ENCODE data around the gene IKZF2. TPM values are rescaled to one million over a fixed set of nuclear protein-coding genes. Genes with fewer than 3 reads are reported as not detected.

The IKZF2 gene
- total RNA-seq, 1 donor from 2014 or later, result 0.86 TPM

DNA sequence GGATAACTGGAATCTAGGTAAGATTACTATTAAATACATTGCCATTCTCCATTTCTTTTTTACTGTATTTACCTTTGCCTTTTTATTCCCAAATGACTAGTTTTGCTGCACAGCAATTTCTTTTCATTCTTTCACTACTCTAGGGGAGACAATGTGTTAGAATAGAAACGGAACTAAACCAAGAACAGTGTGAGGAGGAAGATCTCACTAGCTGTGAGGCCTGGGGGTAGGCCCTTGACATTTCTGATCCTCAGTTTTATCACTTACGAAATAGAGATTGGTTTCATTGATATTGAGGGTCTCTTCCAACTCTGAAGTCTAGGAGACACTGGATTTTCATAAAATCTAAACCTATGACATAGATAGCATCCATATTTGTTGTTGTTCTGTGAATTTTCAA is 191.1 kb downstream of the IKZF2 start:
- TF ChIP-seq, protein P1, sequence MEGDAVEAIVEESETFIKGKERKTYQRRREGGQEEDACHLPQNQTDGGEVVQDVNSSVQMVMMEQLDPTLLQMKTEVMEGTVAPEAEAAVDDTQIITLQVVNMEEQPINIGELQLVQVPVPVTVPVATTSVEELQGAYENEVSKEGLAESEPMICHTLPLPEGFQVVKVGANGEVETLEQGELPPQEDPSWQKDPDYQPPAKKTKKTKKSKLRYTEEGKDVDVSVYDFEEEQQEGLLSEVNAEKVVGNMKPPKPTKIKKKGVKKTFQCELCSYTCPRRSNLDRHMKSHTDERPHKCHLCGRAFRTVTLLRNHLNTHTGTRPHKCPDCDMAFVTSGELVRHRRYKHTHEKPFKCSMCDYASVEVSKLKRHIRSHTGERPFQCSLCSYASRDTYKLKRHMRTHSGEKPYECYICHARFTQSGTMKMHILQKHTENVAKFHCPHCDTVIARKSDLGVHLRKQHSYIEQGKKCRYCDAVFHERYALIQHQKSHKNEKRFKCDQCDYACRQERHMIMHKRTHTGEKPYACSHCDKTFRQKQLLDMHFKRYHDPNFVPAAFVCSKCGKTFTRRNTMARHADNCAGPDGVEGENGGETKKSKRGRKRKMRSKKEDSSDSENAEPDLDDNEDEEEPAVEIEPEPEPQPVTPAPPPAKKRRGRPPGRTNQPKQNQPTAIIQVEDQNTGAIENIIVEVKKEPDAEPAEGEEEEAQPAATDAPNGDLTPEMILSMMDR (conservative IDR thresholded peaks at IDR 0.05; ENCODE audit: low read depth, low read length), result no peak
- no peak overlapping the region for H3K4me3 ChIP-seq (ENCODE audit: low read depth, low read length)
- DNase-seq (ENCODE audit: low read depth), result no peak

DNA sequence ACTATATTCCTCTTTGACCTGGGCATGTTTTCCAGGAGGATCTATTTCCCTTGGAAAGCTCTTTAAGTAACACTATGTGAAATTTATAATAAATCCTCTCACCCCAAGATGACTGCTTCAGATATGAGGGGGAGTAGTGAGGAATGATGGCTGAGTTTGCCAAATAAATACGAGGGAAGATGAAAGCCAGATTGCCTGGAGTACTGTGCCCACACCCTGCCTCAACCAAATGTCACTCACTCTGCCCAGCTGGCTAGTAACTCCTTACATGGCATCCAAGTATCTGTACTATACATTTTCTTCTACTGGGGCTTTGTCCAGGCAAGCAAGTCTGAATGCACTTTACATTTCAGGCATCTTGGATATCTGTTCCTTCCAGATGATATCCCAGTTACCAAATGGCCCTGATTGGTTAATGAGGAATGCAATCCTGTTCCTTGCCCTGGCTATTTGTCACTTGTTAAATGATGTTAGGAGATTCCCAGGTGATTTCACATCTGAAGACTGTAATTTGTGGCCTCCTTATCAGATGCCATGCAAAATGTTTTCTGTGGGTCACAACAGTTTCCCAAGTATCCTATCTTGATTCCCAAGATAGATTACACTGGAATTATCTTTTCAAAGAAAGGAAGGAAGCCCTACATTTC is 191.8 kb downstream of the IKZF2 start:
- TF ChIP-seq, protein P1 (conservative IDR thresholded peaks at IDR 0.05; ENCODE audit: low read depth, low read length), result no peak
- no peak overlapping the region for H3K4me3 ChIP-seq (ENCODE audit: low read depth, low read length)
- no peak for DNase-seq (ENCODE audit: low read depth)

DNA sequence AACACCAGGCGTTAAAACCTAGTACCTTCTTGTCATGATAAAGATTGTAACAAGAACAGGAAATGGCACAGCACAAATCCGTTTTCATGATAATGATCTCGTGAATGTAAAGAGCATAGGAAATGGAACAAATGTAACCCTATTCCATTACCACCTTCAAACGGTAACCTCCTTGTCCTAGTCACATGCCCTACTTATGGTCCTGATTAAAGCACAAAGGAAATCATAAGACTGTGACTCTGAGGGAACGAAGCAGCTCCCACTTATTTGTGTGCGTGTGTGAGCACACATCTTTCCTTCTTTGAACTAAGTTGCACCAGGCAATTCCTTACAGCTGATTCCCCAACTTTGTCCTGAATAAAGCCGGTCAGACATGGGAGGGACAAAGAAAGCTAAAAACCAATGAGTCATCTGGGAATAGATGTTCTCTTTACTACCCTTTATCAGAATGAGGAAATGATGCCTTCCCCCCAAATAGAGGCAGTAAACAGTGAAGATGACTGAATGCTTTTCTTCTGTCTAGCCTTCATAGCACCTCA is 192.6 kb downstream of the IKZF2 start:
- no peak overlapping the region for H3K4me3 ChIP-seq (ENCODE audit: low read depth, low read length)
- DNase-seq (ENCODE audit: low read depth), result no peak
- TF ChIP-seq, protein P1 (conservative IDR thresholded peaks at IDR 0.05; ENCODE audit: low read depth, low read length), result no peak

DNA sequence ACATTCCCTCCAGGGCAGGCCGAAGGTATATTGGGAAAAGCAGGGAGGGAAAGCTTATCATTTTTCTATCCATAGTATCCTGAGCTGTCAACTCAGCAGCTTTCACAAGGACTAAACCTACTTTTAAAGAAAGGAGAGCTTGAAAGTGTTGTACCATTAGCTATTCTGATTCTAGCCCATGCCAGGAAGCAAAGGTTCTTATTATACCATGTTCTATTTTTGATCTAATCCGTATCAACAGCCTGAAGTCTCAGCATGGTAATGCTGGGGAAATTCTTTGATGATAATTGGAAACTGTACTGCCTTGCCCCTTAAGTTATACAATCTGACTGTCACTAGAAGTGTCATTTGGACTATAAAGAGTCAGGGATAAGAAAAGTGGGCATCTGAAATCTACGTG is 193.3 kb downstream of the IKZF2 start:
- TF ChIP-seq, protein P1 (conservative IDR thresholded peaks at IDR 0.05; ENCODE audit: low read depth, low read length), result no peak
- no peak for DNase-seq (ENCODE audit: low read depth)
- H3K4me3 ChIP-seq (ENCODE audit: low read depth, low read length), result no peak overlapping the region

DNA sequence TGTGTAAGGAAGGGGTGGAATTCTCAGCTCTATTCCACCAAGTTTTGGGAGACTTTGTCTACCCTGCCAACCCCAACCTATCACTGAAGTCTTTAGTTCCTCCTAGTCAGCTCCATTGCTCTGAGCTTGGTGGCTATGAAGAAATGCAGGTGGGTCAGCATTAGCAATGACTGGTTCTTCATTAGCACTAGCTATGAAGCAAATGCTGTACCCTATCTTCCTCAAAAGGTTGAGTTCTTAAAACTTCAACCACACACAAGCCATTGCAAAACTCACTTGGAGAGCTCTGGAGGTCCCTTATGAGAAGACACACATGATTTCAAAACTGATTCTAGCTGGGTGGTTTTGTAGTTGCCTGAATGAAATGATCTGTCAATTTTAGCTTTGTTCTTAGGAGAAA is 193.8 kb downstream of the IKZF2 start:
- DNase-seq (ENCODE audit: low read depth), result no peak
- H3K4me3 ChIP-seq (ENCODE audit: low read depth, low read length), result no peak overlapping the region
- TF ChIP-seq, protein P1 (conservative IDR thresholded peaks at IDR 0.05; ENCODE audit: low read depth, low read length), result no peak

DNA sequence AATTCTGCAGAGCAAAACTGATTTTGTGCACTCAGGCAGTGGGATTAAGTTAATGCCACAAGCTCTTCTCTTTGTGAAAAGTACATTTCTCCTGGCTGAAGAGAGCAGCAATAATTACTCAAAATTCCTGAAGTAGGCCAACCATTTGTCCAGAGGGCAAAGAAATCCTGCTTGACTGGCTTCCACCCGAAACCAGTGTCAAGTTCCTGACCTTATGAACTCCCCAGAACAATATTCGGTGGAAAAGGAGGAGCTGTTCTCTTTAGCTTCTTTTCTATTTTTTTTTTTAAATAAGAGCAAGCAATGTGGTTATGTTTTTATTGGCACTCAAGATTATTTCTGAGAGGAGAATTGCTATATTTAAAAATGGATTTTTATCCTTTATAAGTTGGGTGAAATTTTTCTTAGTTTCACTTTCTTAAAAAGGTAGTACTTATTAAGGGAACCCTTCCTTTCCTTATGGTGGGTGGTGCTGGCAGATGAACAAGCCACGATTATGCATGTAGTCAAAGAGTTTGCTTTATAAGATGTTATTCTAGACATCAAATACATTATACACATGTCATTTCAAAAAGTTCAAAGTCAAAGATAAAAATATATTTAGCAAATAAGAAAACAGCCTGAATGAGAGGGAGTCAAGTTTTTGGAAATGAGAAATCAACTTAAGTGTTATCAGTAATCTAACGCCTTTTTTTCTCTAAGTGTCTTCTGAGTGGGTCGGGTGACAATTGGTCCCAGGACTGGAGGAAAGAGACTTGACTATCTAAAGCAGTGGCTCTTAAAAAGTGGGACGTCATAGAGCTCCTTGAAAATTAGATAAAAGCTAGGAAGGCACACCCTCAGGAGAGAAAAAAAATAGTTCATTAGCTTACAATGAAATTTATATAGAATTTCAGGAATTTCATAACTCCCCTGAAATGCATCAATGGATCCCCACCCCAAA is 194.5 kb downstream of the IKZF2 start:
- no peak for DNase-seq (ENCODE audit: low read depth)
- no peak overlapping the region for H3K4me3 ChIP-seq (ENCODE audit: low read depth, low read length)
- TF ChIP-seq, protein P1 (conservative IDR thresholded peaks at IDR 0.05; ENCODE audit: low read depth, low read length), result no peak

Measured in epithelial cell of proximal tubule (primary cell).